ENCODE measurements around the gene STRIP1. TPM values are rescaled to one million over a fixed set of nuclear protein-coding genes. Genes with fewer than 3 reads are reported as not detected.

The STRIP1 gene
- total and polyA plus RNA-seq, 2 donors (not counting 1 experiment from before 2014, with no cell fraction given): 17.2 to 43.8 TPM

GRCh38 chr1:110057963-110058518 is 23.6 kb downstream of the STRIP1 start:
- Histone ChIP-seq H3K4me3 (replicated peaks in 1 of 4; ENCODE audit: control extremely low read depth in 1 of 4, insufficient read depth in 1 of 4, low read depth in 3 of 4, low read length in 4 of 4) (no peak overlapping the region), H2AFZ (ENCODE audit: low read length) (no peak overlapping the region), H3K79me2 (ENCODE audit: control insufficient read depth, insufficient read depth, low read length) (no peaks in the 10 kb centered on the region), H3K9ac (ENCODE audit: insufficient read depth, low read length) (no peak overlapping the region), H3K27me3 (ENCODE audit: control insufficient read depth, insufficient read depth, low read length) (no peaks in the 10 kb centered on the region), H3K4me1 (ENCODE audit: control insufficient read depth, extremely low read depth, insufficient read depth, low read length) (peaks cover 41% of the 10 kb centered on the region), H3K27ac (ENCODE audit: insufficient read depth, low read length) (no peak overlapping the region), H3K9me3 (ENCODE audit: control insufficient read depth, insufficient read depth, low read depth, low read length) (no peaks in the 10 kb centered on the region), H3K36me3 (ENCODE audit: control insufficient read depth, insufficient read depth, low read length) (peaks cover 6% of the 10 kb centered on the region), H3K4me2 (ENCODE audit: extremely low read depth, insufficient read depth, low read length) (no peak overlapping the region), H4K20me1 (ENCODE audit: control insufficient read depth, extremely low read depth, insufficient read depth, low read length) (no peaks in the 10 kb centered on the region)
- DNase-seq (ENCODE audit: low read depth in 2 of 2): no peak
- TF ChIP-seq CTCF (conservative IDR thresholded peaks at IDR 0.05 in 1 of 2, IDR thresholded peaks at IDR 0.05 in 1 of 2; ENCODE audit: low read depth in 1 of 2, low read length in 2 of 2) (no peak), EZH2 (IDR thresholded peaks at IDR 0.05; ENCODE audit: low read length, missing control alignments) (no peak)

GRCh38 chr1:110058591-110058990 is 24.2 kb downstream of the STRIP1 start:
- Histone ChIP-seq H3K4me3 (replicated peaks in 1 of 4; ENCODE audit: control extremely low read depth in 1 of 4, insufficient read depth in 1 of 4, low read depth in 3 of 4, low read length in 4 of 4) (no peak overlapping the region), H3K27me3 (ENCODE audit: control insufficient read depth, insufficient read depth, low read length) (no peaks in the 10 kb centered on the region), H3K9ac (ENCODE audit: insufficient read depth, low read length) (no peak overlapping the region), H3K4me1 (ENCODE audit: control insufficient read depth, extremely low read depth, insufficient read depth, low read length) (peaks cover 41% of the 10 kb centered on the region), H2AFZ (ENCODE audit: low read length) (no peak overlapping the region), H3K9me3 (ENCODE audit: control insufficient read depth, insufficient read depth, low read depth, low read length) (no peaks in the 10 kb centered on the region), H3K27ac (ENCODE audit: insufficient read depth, low read length) (no peak overlapping the region), H4K20me1 (ENCODE audit: control insufficient read depth, extremely low read depth, insufficient read depth, low read length) (no peaks in the 10 kb centered on the region), H3K4me2 (ENCODE audit: extremely low read depth, insufficient read depth, low read length) (no peak overlapping the region), H3K36me3 (ENCODE audit: control insufficient read depth, insufficient read depth, low read length) (peaks cover 2% of the 10 kb centered on the region), H3K79me2 (ENCODE audit: control insufficient read depth, insufficient read depth, low read length) (no peaks in the 10 kb centered on the region)
- no peak for TF ChIP-seq EZH2 (IDR thresholded peaks at IDR 0.05; ENCODE audit: low read length, missing control alignments)
- no peak for TF ChIP-seq CTCF (conservative IDR thresholded peaks at IDR 0.05 in 1 of 2, IDR thresholded peaks at IDR 0.05 in 1 of 2; ENCODE audit: low read depth in 1 of 2, low read length in 2 of 2)
- DNase-seq (ENCODE audit: low read depth in 2 of 2): no peak

- no peak overlapping the region for H3K27ac ChIP-seq (ENCODE audit: insufficient read depth, low read length)
- H3K4me3 ChIP-seq (replicated peaks in 1 of 4; ENCODE audit: control extremely low read depth in 1 of 4, insufficient read depth in 1 of 4, low read depth in 3 of 4, low read length in 4 of 4): no peak overlapping the region
- TF ChIP-seq CTCF (conservative IDR thresholded peaks at IDR 0.05 in 1 of 2, IDR thresholded peaks at IDR 0.05 in 1 of 2; ENCODE audit: low read depth in 1 of 2, low read length in 2 of 2) (no peak), EZH2 (IDR thresholded peaks at IDR 0.05; ENCODE audit: low read length, missing control alignments) (no peak)
- no peaks in the 10 kb centered on the region for H4K20me1 ChIP-seq (ENCODE audit: control insufficient read depth, extremely low read depth, insufficient read depth, low read length)
- peak in 1 of 2 donors; percentile 57 for DNase-seq (ENCODE audit: low read depth in 2 of 2)
- H3K4me1 ChIP-seq (ENCODE audit: control insufficient read depth, extremely low read depth, insufficient read depth, low read length): peaks cover 35% of the 10 kb centered on the region
- no peaks in the 10 kb centered on the region for H3K36me3 ChIP-seq (ENCODE audit: control insufficient read depth, insufficient read depth, low read length)
- H3K79me2 ChIP-seq (ENCODE audit: control insufficient read depth, insufficient read depth, low read length): no peaks in the 10 kb centered on the region
- H3K9me3 ChIP-seq (ENCODE audit: control insufficient read depth, insufficient read depth, low read depth, low read length): no peaks in the 10 kb centered on the region
- H3K4me2 ChIP-seq (ENCODE audit: extremely low read depth, insufficient read depth, low read length): no peak overlapping the region
- H3K27me3 ChIP-seq (ENCODE audit: control insufficient read depth, insufficient read depth, low read length): no peaks in the 10 kb centered on the region
- H2AFZ ChIP-seq (ENCODE audit: low read length): no peak overlapping the region
- H3K9ac ChIP-seq (ENCODE audit: insufficient read depth, low read length): no peak overlapping the region
Measured at GRCh38 chr1:110059133-110059863, 24.9 kb downstream of the STRIP1 start.

Data from fibroblast of lung (primary cell).